Measurements from ENCODE around the gene VDAC2. TPM values are rescaled to one million over a fixed set of nuclear protein-coding genes. Genes with fewer than 3 reads are reported as not detected.

Gene VDAC2, protein sequence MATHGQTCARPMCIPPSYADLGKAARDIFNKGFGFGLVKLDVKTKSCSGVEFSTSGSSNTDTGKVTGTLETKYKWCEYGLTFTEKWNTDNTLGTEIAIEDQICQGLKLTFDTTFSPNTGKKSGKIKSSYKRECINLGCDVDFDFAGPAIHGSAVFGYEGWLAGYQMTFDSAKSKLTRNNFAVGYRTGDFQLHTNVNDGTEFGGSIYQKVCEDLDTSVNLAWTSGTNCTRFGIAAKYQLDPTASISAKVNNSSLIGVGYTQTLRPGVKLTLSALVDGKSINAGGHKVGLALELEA
- total RNA-seq: 100 to 1,000 TPM; 277 to 292 TPM
- polyA plus RNA-seq (2013, experiment 1 of 2): 259 TPM
- polyA plus RNA-seq (2013, experiment 2 of 2): 244 TPM
- long read RNA-seq, experiment 1, transcript VDAC2-203 (10 exons, 1,557 nt): major isoform, 146 of 218 reads
- long read RNA-seq, experiment 1, partial matches to known transcripts: 23 of 218 reads
- long read RNA-seq, experiment 1, other reads (novel, unspliced or antisense): 48 of 218 reads
- long read RNA-seq, experiment 2, transcript VDAC2-203 (10 exons, 1,557 nt): major isoform, 336 of 394 reads
- long read RNA-seq, experiment 2, partial matches to known transcripts: 10 of 394 reads
- long read RNA-seq, experiment 2, other reads (novel, unspliced or antisense): 48 of 394 reads
- long read RNA-seq, experiment 3, transcript VDAC2-203 (10 exons, 1,557 nt): major isoform, 1,184 of 1,331 reads
- long read RNA-seq, experiment 3, partial matches to known transcripts: 69 of 1,331 reads
- long read RNA-seq, experiment 3, other reads (novel, unspliced or antisense): 77 of 1,331 reads
- long read RNA-seq, experiment 4, transcript VDAC2-203 (10 exons, 1,557 nt): major isoform, 1,091 of 1,274 reads
- long read RNA-seq, experiment 4, partial matches to known transcripts: 99 of 1,274 reads
- long read RNA-seq, experiment 4, other reads (novel, unspliced or antisense): 84 of 1,274 reads

DNA sequence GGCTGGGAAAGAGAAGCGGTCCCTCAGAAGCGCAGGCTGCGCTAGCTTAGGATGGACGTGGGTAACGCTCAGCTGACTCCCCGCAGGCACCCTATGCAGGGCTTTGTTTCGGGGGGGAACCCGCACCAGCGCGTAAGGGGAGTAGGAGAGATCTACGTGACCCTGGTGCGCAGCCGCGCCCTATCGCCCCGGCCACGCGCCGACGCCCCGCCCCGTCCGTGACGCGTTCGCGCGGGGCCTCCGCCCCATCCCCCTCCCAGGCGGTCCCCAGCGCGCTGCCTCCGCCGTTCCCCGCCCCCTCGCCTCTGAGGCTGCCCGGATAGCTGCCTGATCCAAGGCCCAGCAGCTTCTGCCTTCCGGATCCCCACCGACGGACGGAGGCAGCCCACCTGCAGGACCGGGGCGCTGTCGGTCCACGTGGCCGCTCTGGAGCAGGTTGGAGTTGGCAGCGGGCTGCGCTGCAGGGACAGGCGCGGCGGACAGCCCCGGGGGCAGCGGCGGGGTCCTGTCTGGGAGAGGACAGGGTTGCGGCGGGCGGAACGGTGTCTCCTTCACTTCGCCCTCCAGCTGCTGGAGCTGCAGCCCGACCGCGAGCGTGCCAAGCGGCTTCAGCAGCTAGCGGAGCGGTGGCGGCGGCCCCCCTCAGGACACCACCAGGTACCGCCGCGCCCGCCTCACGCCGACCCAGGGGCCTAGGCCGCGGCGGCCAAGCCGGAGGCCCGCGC lies at the start of gene VDAC2:
Gene VDAC2 (plus strand): TSS at position 515 of the 725 bp plus-strand sequence. CDS start 363 bp downstream, outside the sequence.
- H3K4me3 Mint-ChIP-seq: peak within 1 kb of the TSS; percentile 99
- H3K27me3 Mint-ChIP-seq (ENCODE audit: insufficient read depth): no peaks in the 10 kb centered on the region
- peak; percentile 95 for DNase-seq
- H3K9me3 Mint-ChIP-seq: no peaks in the 10 kb centered on the region
- peaks cover 38% of the 10 kb centered on the region for H3K36me3 Mint-ChIP-seq (ENCODE audit: low read depth)
- TF ChIP-seq CTCF (conservative IDR thresholded peaks at IDR 0.05): no peak
- Histone ChIP-seq H3K9me3 (ENCODE audit: control insufficient read depth, low read length) (no peaks in the 10 kb centered on the region), H3K36me3 (ENCODE audit: control insufficient read depth, insufficient read depth, low read length) (peaks cover 38% of the 10 kb centered on the region), H3K4me1 (ENCODE audit: control insufficient read depth, insufficient read depth, low read length) (peaks cover 17% of the 10 kb centered on the region), H3K27me3 (ENCODE audit: control insufficient read depth, insufficient read depth, low read length, poor library complexity, severe bottlenecking) (no peaks in the 10 kb centered on the region), H3K4me3 (ENCODE audit: low read length) (peak within 1 kb of the TSS; percentile 98), H3K27ac (ENCODE audit: low read depth, low read length) (peak within 1 kb of the TSS; percentile 100), H3K9ac (ENCODE audit: extremely low read depth, low read length, poor library complexity, severe bottlenecking) (peak within 1 kb of the TSS; percentile 95)
- peak within 1 kb of the TSS; percentile 95 for H3K27ac Mint-ChIP-seq
- peaks cover 49% of the 10 kb centered on the region for H3K4me1 Mint-ChIP-seq
- 0% methylated on average over 21 to 80 of the region's 80 CpGs for WGBS, 2 experiments (ENCODE audit: insufficient coverage in 1 of 2, insufficient read length in 1 of 2)

DNA sequence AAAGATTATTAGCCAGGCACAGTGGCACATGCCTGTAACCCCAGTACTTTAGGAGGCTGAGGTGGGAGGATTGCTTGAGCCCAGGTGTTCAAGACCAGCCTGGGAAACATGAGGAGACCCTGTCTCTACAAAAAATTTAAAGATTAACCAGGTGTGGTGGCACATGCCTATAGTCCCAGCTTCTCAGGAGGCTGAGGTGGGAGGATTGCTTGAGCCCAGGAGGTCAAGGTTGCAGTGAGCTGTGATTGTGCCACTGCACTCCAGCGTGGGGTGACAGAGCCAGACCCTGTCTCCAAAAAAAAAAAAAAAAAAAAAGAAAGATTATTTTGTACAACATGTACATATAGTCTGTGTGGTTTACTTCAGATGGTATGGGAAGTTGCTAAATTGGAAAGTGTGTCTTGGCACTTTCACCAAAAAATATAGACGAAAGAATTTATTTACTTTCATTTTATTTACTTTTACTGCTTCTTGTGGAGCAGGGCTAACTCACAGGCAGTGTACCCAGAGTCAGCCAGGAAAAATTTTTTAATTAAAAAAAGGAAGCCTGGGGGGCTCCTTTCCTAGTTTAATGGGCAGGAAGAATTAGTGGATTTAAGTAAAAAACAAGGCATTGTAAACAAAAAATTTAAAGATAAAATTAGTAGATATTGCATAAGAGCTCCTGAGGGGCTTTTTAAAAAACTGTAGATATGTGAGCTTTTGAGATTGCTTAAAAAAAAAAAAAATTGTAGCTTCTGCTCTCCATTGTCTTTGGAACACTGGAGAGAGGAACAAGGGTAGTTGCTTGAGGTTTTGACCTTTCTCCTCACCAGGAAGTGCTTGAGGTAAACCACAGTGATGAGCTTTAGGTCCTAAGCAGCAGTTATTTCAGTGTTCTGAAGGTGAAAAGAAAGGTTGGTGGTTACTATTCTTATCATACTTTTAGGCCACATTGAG lies 44.6 kb upstream of the VDAC2 start:
- no peak overlapping the region for H3K4me3 ChIP-seq (ENCODE audit: low read length)
- 100% methylated on average over 1 of the region's 2 CpGs; no CpG with 5 or more reads in 1 of the 2 experiments for WGBS, 2 experiments (ENCODE audit: insufficient coverage in 1 of 2, insufficient read length in 1 of 2)
- no peak overlapping the region for H3K9ac ChIP-seq (ENCODE audit: extremely low read depth, low read length, poor library complexity, severe bottlenecking)
- TF ChIP-seq CTCF (conservative IDR thresholded peaks at IDR 0.05): no peak
- no peak overlapping the region for H3K27ac ChIP-seq (ENCODE audit: low read depth, low read length)
- Mint-ChIP-seq H3K9me3 (no peaks in the 10 kb centered on the region), H3K36me3 (ENCODE audit: low read depth) (peaks cover 32% of the 10 kb centered on the region), H3K4me3 (no peak overlapping the region), H3K4me1 (peaks cover 6% of the 10 kb centered on the region), H3K27ac (no peak overlapping the region), H3K27me3 (ENCODE audit: insufficient read depth) (no peaks in the 10 kb centered on the region)
- H3K27me3 ChIP-seq (ENCODE audit: control insufficient read depth, insufficient read depth, low read length, poor library complexity, severe bottlenecking): no peaks in the 10 kb centered on the region
- DNase-seq: no peak
- H3K36me3 ChIP-seq (ENCODE audit: control insufficient read depth, insufficient read depth, low read length): peaks cover 18% of the 10 kb centered on the region
- H3K4me1 ChIP-seq (ENCODE audit: control insufficient read depth, insufficient read depth, low read length): no peaks in the 10 kb centered on the region
- no peaks in the 10 kb centered on the region for H3K9me3 ChIP-seq (ENCODE audit: control insufficient read depth, low read length)

Data from endodermal cell (in vitro differentiated cells).